GM12878 (cell line): ENCODE data around the gene TMEM178A. TPM values are rescaled to one million over a fixed set of nuclear protein-coding genes. Genes with fewer than 3 reads are reported as not detected.

Experiments used
- ATAC-seq: fragments of 200-7000 bp; cut with Tn5 transposase; 3 replicates; pipeline ENCODE4 v1.9.1; 2020; ENCODE audit warnings: mild to moderate bottlenecking, moderate library complexity
- BruUV-seq: library from RNA; stranded (reverse); fragments of 400-500 nt; replicated peaks from 2 replicates; lab custom pipeline; 2021; lab: Mats Ljungman, UMichigan
- CTCF ChIA-PET: fragments of 300-600 bp; sonication (Branson Sonifier 250); formaldehyde crosslinking; extraction: SDS; loops from one replicate; lab custom pipeline; 2021; ENCODE audit warnings: inconsistent platforms; lab: Yijun Ruan, JAX
- POLR2A ChIA-PET: fragments of 350-600 bp; formaldehyde crosslinking; extraction: SDS; loops from one replicate; lab custom pipeline; 2021; ENCODE audit warnings: inconsistent platforms; lab: Charles Lee
- RAD21 ChIA-PET: fragments of 300-600 bp; sonication (Branson Sonifier 250); formaldehyde crosslinking; loops from one replicate; lab custom pipeline; 2023; ENCODE audit warnings: antibody characterized with exemption; ENCODE audit not compliant: unreplicated experiment; lab: Charles Lee
- SMC1A ChIA-PET: fragments of 300-600 bp; sonication (Branson Sonifier 250); formaldehyde crosslinking; loops from one replicate; lab custom pipeline; 2023; ENCODE audit not compliant: unreplicated experiment, uncharacterized antibody; lab: Charles Lee
- DNase-seq: peaks from one replicate; pipeline ENCODE4 v3.0.0-alpha.2; 2011; ENCODE audit warnings: low read depth, low spot score
- FAIRE-seq: peaks from 3 replicates; lab custom pipeline; 2011; peaks lifted over from hg19 to GRCh38; lab: Jason Lieb, UNC
- H2AFZ ChIP-seq: 2 replicates; pipeline ENCODE4 v1.6.0; 2011; ENCODE audit warnings: low read depth, low read length, control low read depth; ENCODE audit not compliant: control insufficient read depth
- H3K27ac ChIP-seq: 2 replicates; pipeline ENCODE4 v1.5.1; 2011; ENCODE audit warnings: control low read depth; ENCODE audit not compliant: control insufficient read depth, insufficient read depth
- H3K27me3 ChIP-seq, 2 experiments: replicated peaks in 1 of 2; 2 replicates each; pipeline versions ENCODE4 v1.6.0 to v1.6.1; 2011; ENCODE audit warnings: low read length in 1 of 2; ENCODE audit not compliant: control insufficient read depth in 2 of 2, insufficient read depth in 2 of 2
- H3K36me3 ChIP-seq, 2 experiments: 2 replicates each; pipeline ENCODE4 v1.5.1; 2011; ENCODE audit warnings: low read length in 1 of 2; ENCODE audit not compliant: control insufficient read depth in 2 of 2, insufficient read depth in 2 of 2
- H3K4me1 ChIP-seq: 2 replicates; pipeline ENCODE4 v1.6.1; 2011; ENCODE audit warnings: mild to moderate bottlenecking, low read length, moderate library complexity, mixed read lengths; ENCODE audit not compliant: control insufficient read depth, insufficient read depth
- H3K4me2 ChIP-seq: 2 replicates; pipeline ENCODE4 v1.6.0; 2011; ENCODE audit warnings: control low read depth; ENCODE audit not compliant: control insufficient read depth, insufficient read depth
- H3K4me3 ChIP-seq: fragments of 200-600 bp; sonication (generic); 2 replicates; pipeline ENCODE4 v1.5.1; 2016
- H3K79me2 ChIP-seq: 2 replicates; pipeline ENCODE4 v1.6.0; 2011; ENCODE audit warnings: low read length; ENCODE audit not compliant: control insufficient read depth, insufficient read depth
- H3K9ac ChIP-seq: 2 replicates; pipeline ENCODE4 v1.8.0; 2011; ENCODE audit warnings: low read length, control low read depth, mixed read lengths; ENCODE audit not compliant: control insufficient read depth, insufficient read depth
- H3K9me3 ChIP-seq: replicated peaks from 3 replicates; pipeline ENCODE4 v1.5.1; 2011; ENCODE audit warnings: mild to moderate bottlenecking, low read length; ENCODE audit not compliant: control insufficient read depth, insufficient read depth
- H4K20me1 ChIP-seq: 2 replicates; pipeline ENCODE4 v1.6.0; 2011; ENCODE audit not compliant: control insufficient read depth, insufficient read depth
- BRCA1 ChIP-seq: IDR thresholded peaks from 2 replicates; pipeline ENCODE4 v1.6.1; 2011; ENCODE audit warnings: low read depth, low read length, improper control_type of control experiment
- CHD4 ChIP-seq: fragments of 200-600 bp; sonication (generic); IDR thresholded peaks from 2 replicates; pipeline ENCODE4 v1.6.1; 2016; ENCODE audit warnings: mild to moderate bottlenecking
- ESRRA ChIP-seq: IDR thresholded peaks from 2 replicates; pipeline ENCODE4 v1.6.1; 2012; ENCODE audit warnings: mild to moderate bottlenecking, low read length, improper control_type of control experiment
- HDGF ChIP-seq: fragments of 450-650 bp; IDR thresholded peaks from 2 replicates; pipeline ENCODE4 v1.6.1; 2016; ENCODE audit warnings: antibody characterized with exemption
- KAT2A ChIP-seq: conservative IDR thresholded peaks from 2 replicates; pipeline ENCODE4 v1.6.1; 2011; ENCODE audit warnings: low read depth, low read length; ENCODE audit not compliant: control insufficient read depth
- MYC ChIP-seq: IDR thresholded peaks from 2 replicates; pipeline ENCODE4 v1.6.1; 2011; ENCODE audit warnings: mild to moderate bottlenecking, low read length, moderate library complexity, inconsistent platforms; ENCODE audit not compliant: insufficient read depth, insufficient replicate concordance, insufficient read length, severe bottlenecking
- RAD51 ChIP-seq: fragments of 450-650 bp; IDR thresholded peaks from 2 replicates; pipeline ENCODE4 v1.6.1; 2016; ENCODE audit warnings: moderate library complexity, mild to moderate bottlenecking, inconsistent platforms
- RB1 ChIP-seq: fragments of 450-650 bp; formaldehyde crosslinking; IDR thresholded peaks from 2 replicates; pipeline ENCODE4 v1.6.1; 2017; ENCODE audit warnings: mild to moderate bottlenecking, borderline replicate concordance
- SKIL ChIP-seq: fragments of 450-650 bp; IDR thresholded peaks from 2 replicates; pipeline ENCODE4 v1.6.1; 2017; ENCODE audit warnings: mild to moderate bottlenecking, low read depth, inconsistent platforms; ENCODE audit not compliant: poor library complexity, severe bottlenecking
- STAT3 ChIP-seq: IDR thresholded peaks from 2 replicates; pipeline ENCODE4 v1.6.1; 2011; ENCODE audit warnings: low read depth, low read length, improper control_type of control experiment
- TCF7 ChIP-seq: IDR thresholded peaks from 2 replicates; pipeline ENCODE4 v1.6.1; 2014; ENCODE audit warnings: antibody characterized with exemption, borderline replicate concordance
- ZNF217 ChIP-seq: fragments of 450-650 bp; IDR thresholded peaks from 2 replicates; pipeline ENCODE4 v1.6.1; 2017; ENCODE audit warnings: antibody characterized with exemption, mild to moderate bottlenecking
- ZNF24 ChIP-seq: fragments of 450-650 bp; IDR thresholded peaks from 2 replicates; pipeline ENCODE4 v1.6.1; 2017; ENCODE audit warnings: antibody characterized with exemption, mild to moderate bottlenecking
- ZNF384 ChIP-seq: IDR thresholded peaks from 2 replicates; pipeline ENCODE4 v1.6.1; 2012; ENCODE audit warnings: low read depth, mild to moderate bottlenecking, low read length, improper control_type of control experiment, borderline replicate concordance
- ZSCAN29 ChIP-seq: fragments of 450-650 bp; IDR thresholded peaks from 2 replicates; pipeline ENCODE4 v1.6.1; 2017; ENCODE audit warnings: mild to moderate bottlenecking, moderate library complexity
- WGBS: methylation state at CpG from one replicate; pipeline ENCODE4 v1.1.6; 2016; ENCODE audit warnings: low lambda C conversion rate; ENCODE audit not compliant: insufficient replicate concordance, insufficient coverage; ENCODE audit errors: missing lambda C conversion rate; 5-methylcytosine and 5-hydroxymethylcytosine counted together
- in situ Hi-C: fragments of 300-500 bp; cut with MboI; formaldehyde crosslinking; loops from 9 replicates; pipeline ENCODE4 v1.14.3; 2018; ENCODE audit warnings: mixed read lengths
- intact Hi-C: fragments of 100-400 bp; cut with micrococcal nuclease; formaldehyde crosslinking; loops from one replicate; pipeline ENCODE4 v1.14.2; 2022; ENCODE audit not compliant: unreplicated experiment
- polyA plus RNA-seq, 11 experiments: library from polyadenylated mRNA; depleted of rRNA in 4 of 11; unstranded in 6 of 11; stranded (reverse) in 5 of 11; fragments of >200 nt; fragmentation: Nextera tagmentation in 4 of 11; fragmentation: Illumina TruSeq in 1 of 11; extraction: Ambion mirVana in 4 of 11; extraction: Trizol in 1 of 11; gene quantifications; 1 replicate in 1 of 11; 2 replicates in 10 of 11; pipeline versions ENCODE4 v1.2.1 to v1.2.3, GENCODE V29; 2011 to 2016; ENCODE audit warnings: inconsistent platforms in 2 of 11, missing spikeins in 2 of 11, low read depth in 1 of 11
- total RNA-seq, 4 experiments: library from RNA; depleted of rRNA in 3 of 4; stranded (reverse); fragments of >200 nt in 3 of 4; fragmentation: Illumina TruSeq in 1 of 4; extraction: Trizol in 1 of 4; gene quantifications; 2 replicates each; pipeline versions ENCODE4 v1.2.1 to v1.2.3, GENCODE V29; 2013 to 2021

The TMEM178A gene
- total and polyA plus RNA-seq, 10 of the 15 experiments (the other 5 are each of a cell fraction or from before 2014, with no cell fraction given) = not detected

DNA sequence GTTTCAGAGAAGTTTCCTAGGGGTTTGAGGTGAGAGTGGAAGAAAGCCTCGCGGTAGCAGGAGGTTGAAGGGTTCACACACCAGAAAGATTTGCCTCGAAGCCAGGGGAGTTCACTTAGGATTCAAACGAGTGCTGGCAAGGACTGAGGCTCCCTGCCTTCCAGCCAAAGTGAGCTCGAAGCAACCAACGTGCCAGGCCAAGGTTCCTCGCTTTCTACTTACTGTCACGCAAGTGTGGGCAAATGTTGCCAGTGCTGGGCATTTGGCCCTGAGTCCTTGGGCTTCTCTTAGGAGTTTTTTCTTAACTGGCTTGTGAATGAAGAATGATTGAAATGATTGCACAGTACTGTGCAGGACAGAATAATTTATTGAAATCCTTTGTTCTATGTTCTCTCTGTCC, 53.6 kb downstream of the TMEM178A start (continued):
- TF ChIP-seq STAT3 = no peak

DNA sequence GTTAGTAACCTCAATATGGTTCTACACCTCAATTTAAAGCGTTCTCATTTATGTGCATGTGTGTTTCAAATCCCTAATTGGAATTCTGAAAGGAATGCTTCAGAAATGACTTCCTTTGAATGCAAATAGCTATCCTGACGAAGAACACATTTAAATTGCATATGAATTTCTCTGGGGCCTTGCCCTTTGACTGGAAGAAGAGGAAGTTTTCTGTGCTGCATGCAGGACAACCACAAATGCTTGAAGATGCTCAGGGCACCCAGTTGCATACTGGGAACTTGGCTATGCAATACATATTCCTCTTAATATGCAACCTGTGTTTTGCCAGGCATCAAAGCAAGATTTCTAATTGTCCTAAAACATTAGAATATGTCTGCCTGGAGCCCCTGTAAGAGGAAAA, 55.3 kb downstream of the TMEM178A start:
- BruUV-seq = no TSS peak
- Histone ChIP-seq H3K27me3 (no peaks in the 10 kb centered on the region), H3K36me3 (no peaks in the 10 kb centered on the region), H3K9me3 (no peaks in the 10 kb centered on the region), H3K4me3 (no peak overlapping the region), H3K79me2 (no peaks in the 10 kb centered on the region), H3K9ac (no peak overlapping the region), H3K4me2 (no peak overlapping the region), H2AFZ (no peak overlapping the region), H3K4me1 (no peaks in the 10 kb centered on the region), H3K27ac (no peak overlapping the region), H4K20me1 (no peaks in the 10 kb centered on the region)
- intact Hi-C loops = no loop called here
- WGBS = 0% methylated on average over 2 of the region's 2 CpGs
- in situ Hi-C loops = loop anchor here (10.0 kb wide), 1 partner anchor 336 kb away; no protein-coding TSS in a partner anchor
- FAIRE-seq (no peak), DNase-seq (no peak), ATAC-seq (no peak)
- TF ChIP-seq MYC (no peak), BRCA1 (no peak), RAD51 (no peak), ZSCAN29 (no peak), SKIL (no peak), CHD4 (no peak), ZNF384 (no peak), STAT3 (no peak), HDGF (no peak), ZNF217 (no peak), KAT2A (no peak), TCF7 (no peak), ZNF24 (no peak), ESRRA (no peak), RB1 (no peak)
- ChIA-PET POLR2A (no interaction called here), CTCF (no interaction called here), SMC1A (no interaction called here), RAD21 (no interaction called here)
